ENCODE results near the gene DAAM2. TPM values are rescaled to one million over a fixed set of nuclear protein-coding genes. Genes with fewer than 3 reads are reported as not detected.

The DAAM2 gene
- polyA plus RNA-seq, 2 of the 4 experiments (the other 2 are of a cell fraction): not detected

DNA sequence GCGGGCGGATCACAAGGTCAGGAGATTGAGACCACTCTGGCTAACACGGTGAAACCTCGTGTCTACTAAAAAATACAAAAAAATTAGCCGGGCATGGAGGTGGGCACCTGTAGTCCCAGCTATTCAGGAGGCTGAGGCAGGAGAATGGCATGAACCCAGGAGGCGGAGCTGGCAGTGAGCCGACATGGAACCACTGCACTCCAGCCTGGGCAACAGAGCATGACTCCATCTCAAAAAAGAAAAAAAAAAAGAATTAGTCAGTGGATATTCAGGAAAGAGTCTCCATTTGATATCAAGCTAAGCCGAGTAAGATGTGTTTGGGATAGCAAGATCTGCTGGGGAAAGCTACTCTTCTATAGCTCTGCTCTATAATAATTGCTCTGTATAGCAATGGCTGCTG lies 101.1 kb downstream of the DAAM2 start:
- FAIRE-seq (no peak), DNase-seq (ENCODE audit: low read depth in 1 of 2, low spot score in 1 of 2) (no peak), ATAC-seq (no peak)
- no peak overlapping the region for H3K4me3 ChIP-seq
- ChIA-PET CTCF (interaction anchor here (0.6 to 2.8 kb wide), 5 partner anchors 28 to 1195 kb away, joined by 3 to 12 read pairs (median 5); no protein-coding TSS in a partner anchor), POLR2A (no interaction called here)
- no peaks in the 10 kb centered on the region for H3K9me3 ChIP-seq
- WGBS (ENCODE audit: missing lambda C conversion rate): 23% methylated on average over 6 of the region's 8 CpGs
- no peaks in the 10 kb centered on the region for H3K4me1 ChIP-seq
- H3K4me2 ChIP-seq: no peak overlapping the region
- H3K27ac ChIP-seq: no peak overlapping the region
- TF ChIP-seq ZNF302 (CRISPR knock-in tag; IDR thresholded peaks at IDR 0.05) (no peak), BHLHE40 (IDR thresholded peaks at IDR 0.05; ENCODE audit: low read depth, low read length) (no peak), ELK1 (IDR thresholded peaks at IDR 0.05; ENCODE audit: low read depth, low read length) (no peak), ZC3H11A (IDR thresholded peaks at IDR 0.05) (no peak), MYC (IDR thresholded peaks at IDR 0.05; ENCODE audit: borderline replicate concordance, low read length) (no peak), HEYL (CRISPR knock-in tag; IDR thresholded peaks at IDR 0.05) (no peak), SREBF2 (IDR thresholded peaks at IDR 0.05) (no peak), RFX5 (IDR thresholded peaks at IDR 0.05) (no peak), RCOR1 (IDR thresholded peaks at IDR 0.05; ENCODE audit: low read depth, low read length) (no peak), RAD21 (conservative IDR thresholded peaks at IDR 0.05 in 1 of 2, IDR thresholded peaks at IDR 0.05 in 1 of 2) (no peak), MAX (IDR thresholded peaks at IDR 0.05) (no peak), USF2 (IDR thresholded peaks at IDR 0.05) (no peak), CHD4 (IDR thresholded peaks at IDR 0.05; ENCODE audit: borderline replicate concordance) (no peak), E2F6 (IDR thresholded peaks at IDR 0.05; ENCODE audit: borderline replicate concordance, low read depth) (no peak), SMC3 (IDR thresholded peaks at IDR 0.05) (no peak), EHMT2 (IDR thresholded peaks at IDR 0.05; ENCODE audit: low read depth) (no peak), POLR2AphosphoS2 (conservative IDR thresholded peaks at IDR 0.05; ENCODE audit: low read length) (no peak), PHF8 (IDR thresholded peaks at IDR 0.05; ENCODE audit: borderline replicate concordance, low read depth) (no peak)
- TF ChIP-seq, protein P1, sequence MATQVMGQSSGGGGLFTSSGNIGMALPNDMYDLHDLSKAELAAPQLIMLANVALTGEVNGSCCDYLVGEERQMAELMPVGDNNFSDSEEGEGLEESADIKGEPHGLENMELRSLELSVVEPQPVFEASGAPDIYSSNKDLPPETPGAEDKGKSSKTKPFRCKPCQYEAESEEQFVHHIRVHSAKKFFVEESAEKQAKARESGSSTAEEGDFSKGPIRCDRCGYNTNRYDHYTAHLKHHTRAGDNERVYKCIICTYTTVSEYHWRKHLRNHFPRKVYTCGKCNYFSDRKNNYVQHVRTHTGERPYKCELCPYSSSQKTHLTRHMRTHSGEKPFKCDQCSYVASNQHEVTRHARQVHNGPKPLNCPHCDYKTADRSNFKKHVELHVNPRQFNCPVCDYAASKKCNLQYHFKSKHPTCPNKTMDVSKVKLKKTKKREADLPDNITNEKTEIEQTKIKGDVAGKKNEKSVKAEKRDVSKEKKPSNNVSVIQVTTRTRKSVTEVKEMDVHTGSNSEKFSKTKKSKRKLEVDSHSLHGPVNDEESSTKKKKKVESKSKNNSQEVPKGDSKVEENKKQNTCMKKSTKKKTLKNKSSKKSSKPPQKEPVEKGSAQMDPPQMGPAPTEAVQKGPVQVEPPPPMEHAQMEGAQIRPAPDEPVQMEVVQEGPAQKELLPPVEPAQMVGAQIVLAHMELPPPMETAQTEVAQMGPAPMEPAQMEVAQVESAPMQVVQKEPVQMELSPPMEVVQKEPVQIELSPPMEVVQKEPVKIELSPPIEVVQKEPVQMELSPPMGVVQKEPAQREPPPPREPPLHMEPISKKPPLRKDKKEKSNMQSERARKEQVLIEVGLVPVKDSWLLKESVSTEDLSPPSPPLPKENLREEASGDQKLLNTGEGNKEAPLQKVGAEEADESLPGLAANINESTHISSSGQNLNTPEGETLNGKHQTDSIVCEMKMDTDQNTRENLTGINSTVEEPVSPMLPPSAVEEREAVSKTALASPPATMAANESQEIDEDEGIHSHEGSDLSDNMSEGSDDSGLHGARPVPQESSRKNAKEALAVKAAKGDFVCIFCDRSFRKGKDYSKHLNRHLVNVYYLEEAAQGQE (IDR thresholded peaks at IDR 0.05): no peak
- TF ChIP-seq, protein P2, sequence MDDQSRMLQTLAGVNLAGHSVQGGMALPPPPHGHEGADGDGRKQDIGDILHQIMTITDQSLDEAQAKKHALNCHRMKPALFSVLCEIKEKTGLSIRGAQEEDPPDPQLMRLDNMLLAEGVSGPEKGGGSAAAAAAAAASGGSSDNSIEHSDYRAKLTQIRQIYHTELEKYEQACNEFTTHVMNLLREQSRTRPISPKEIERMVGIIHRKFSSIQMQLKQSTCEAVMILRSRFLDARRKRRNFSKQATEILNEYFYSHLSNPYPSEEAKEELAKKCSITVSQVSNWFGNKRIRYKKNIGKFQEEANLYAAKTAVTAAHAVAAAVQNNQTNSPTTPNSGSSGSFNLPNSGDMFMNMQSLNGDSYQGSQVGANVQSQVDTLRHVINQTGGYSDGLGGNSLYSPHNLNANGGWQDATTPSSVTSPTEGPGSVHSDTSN (IDR thresholded peaks at IDR 0.05): no peak
